ENCODE measurements around the gene RPS19. TPM values are rescaled to one million over a fixed set of nuclear protein-coding genes. Genes with fewer than 3 reads are reported as not detected.

RPS19 gene
- total and polyA plus RNA-seq, 2 experiments from 2014 or later, result 840 to 1,425 TPM

DNA sequence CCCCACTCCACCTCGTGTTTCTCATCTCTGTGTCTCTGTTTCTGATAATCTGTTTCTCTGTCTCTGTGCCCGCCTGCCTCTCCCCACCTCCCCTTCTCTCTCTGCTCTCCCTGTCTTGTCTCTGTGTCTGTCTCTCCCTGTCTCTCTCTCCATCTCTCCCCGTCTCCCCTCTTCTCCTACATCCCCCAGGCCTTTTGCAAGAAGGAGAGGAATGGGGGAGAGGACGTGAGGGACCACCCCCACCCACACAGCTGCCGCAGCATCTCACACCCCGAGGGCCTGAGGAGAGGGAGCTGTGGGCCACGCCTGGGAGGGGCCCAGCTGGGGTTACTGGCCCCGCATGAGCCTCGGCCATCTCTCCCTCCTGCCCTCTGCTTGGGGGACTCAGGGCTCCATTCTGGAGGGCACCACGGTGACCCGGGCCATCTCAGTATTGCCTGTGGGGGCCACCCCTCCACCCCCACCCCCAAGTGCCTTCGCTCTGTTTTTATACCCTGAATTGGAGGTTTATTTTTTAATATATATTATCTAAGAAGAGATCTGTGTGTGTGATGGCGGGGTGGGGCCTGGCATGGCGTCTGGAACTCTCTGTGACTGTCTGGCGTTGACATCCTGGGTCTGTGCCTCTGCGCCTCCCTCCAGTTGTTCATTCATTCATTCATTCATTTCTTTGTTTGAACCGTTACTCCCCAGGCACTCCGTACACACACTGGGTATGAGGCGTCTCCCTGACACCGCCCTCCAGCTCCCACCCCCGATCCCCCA is 47.0 kb downstream of the RPS19 start:
- H3K79me2 ChIP-seq, result no peaks in the 10 kb centered on the region
- no peak for DNase-seq (ENCODE audit: low spot score)
- no peak overlapping the region for H3K27ac ChIP-seq
- no peak overlapping the region for H3K4me2 ChIP-seq
- H4K20me1 ChIP-seq (ENCODE audit: insufficient read depth, poor library complexity, severe bottlenecking), result no peaks in the 10 kb centered on the region
- WGBS (ENCODE audit: low lambda C conversion rate, missing lambda C conversion rate), result 86% methylated on average over 20 of the region's 21 CpGs
- H3K4me1 ChIP-seq (ENCODE audit: insufficient read depth), result peaks cover 15% of the 10 kb centered on the region
- no peaks in the 10 kb centered on the region for H3K36me3 ChIP-seq (replicated peaks; ENCODE audit: insufficient read depth, low read depth)
- TF ChIP-seq EZH2phosphoT487 (IDR thresholded peaks at IDR 0.05; ENCODE audit: low read depth, severe bottlenecking, unreplicated experiment) (no peak), EZH2 (IDR thresholded peaks at IDR 0.05; ENCODE audit: borderline replicate concordance) (no peak)
- no peaks in the 10 kb centered on the region for H3K9me2 ChIP-seq (replicated peaks; ENCODE audit: insufficient read depth)
- no peak overlapping the region for H3K4me3 ChIP-seq
- peaks cover 17% of the 10 kb centered on the region for H3K27me3 ChIP-seq
- no peak overlapping the region for H2AFZ ChIP-seq
- H3K9me3 ChIP-seq (ENCODE audit: low read depth), result no peaks in the 10 kb centered on the region

DNA sequence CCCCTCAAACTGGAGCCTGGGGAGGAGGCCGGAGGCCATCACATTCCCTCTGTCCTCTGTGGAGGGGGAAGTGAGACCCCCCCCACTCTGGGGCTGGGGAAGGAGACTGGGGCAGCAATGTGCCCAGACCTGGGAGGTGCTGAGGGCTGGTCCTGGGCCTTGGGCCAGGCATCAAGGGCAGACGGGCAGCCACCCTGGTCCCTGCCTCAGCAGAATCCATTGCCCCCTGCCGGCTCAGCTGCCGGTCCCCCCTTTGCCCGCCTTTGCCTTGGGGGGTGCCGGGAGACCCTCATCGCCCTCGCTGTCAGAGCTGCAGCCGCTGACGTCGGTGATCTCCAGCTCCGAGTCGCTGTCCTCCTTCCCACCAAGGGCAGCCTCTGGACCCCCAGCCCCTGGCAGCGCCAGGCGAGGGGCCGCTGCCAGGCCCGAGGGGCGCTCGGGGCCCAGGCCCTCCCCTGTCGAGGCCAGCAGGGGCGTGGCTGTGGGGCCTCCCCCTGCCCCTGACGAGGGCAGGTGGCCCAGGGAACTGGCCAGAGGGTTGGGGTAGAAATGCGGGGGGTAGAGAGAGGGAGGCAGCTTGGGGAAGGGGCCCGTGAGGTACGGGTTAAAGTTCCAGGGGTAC is 48.0 kb downstream of the RPS19 start:
- DNase-seq (ENCODE audit: low spot score), result no peak
- 92% methylated on average over 24 of the region's 25 CpGs for WGBS (ENCODE audit: low lambda C conversion rate, missing lambda C conversion rate)
- TF ChIP-seq EZH2 (IDR thresholded peaks at IDR 0.05; ENCODE audit: borderline replicate concordance) (no peak), EZH2phosphoT487 (IDR thresholded peaks at IDR 0.05; ENCODE audit: low read depth, severe bottlenecking, unreplicated experiment) (no peak)
- TF ChIP-seq, protein P1, sequence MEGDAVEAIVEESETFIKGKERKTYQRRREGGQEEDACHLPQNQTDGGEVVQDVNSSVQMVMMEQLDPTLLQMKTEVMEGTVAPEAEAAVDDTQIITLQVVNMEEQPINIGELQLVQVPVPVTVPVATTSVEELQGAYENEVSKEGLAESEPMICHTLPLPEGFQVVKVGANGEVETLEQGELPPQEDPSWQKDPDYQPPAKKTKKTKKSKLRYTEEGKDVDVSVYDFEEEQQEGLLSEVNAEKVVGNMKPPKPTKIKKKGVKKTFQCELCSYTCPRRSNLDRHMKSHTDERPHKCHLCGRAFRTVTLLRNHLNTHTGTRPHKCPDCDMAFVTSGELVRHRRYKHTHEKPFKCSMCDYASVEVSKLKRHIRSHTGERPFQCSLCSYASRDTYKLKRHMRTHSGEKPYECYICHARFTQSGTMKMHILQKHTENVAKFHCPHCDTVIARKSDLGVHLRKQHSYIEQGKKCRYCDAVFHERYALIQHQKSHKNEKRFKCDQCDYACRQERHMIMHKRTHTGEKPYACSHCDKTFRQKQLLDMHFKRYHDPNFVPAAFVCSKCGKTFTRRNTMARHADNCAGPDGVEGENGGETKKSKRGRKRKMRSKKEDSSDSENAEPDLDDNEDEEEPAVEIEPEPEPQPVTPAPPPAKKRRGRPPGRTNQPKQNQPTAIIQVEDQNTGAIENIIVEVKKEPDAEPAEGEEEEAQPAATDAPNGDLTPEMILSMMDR (IDR thresholded peaks at IDR 0.05; ENCODE audit: poor library complexity), result no peak
- no peak overlapping the region for H3K4me3 ChIP-seq
- H3K9me3 ChIP-seq (ENCODE audit: low read depth), result no peaks in the 10 kb centered on the region
- H3K27ac ChIP-seq, result no peak overlapping the region
- H3K27me3 ChIP-seq, result peaks cover 26% of the 10 kb centered on the region
- no peaks in the 10 kb centered on the region for H4K20me1 ChIP-seq (ENCODE audit: insufficient read depth, poor library complexity, severe bottlenecking)
- no peaks in the 10 kb centered on the region for H3K9me2 ChIP-seq (replicated peaks; ENCODE audit: insufficient read depth)
- no peak overlapping the region for H2AFZ ChIP-seq
- no peaks in the 10 kb centered on the region for H3K79me2 ChIP-seq
- H3K36me3 ChIP-seq (replicated peaks; ENCODE audit: insufficient read depth, low read depth), result no peaks in the 10 kb centered on the region
- H3K4me2 ChIP-seq, result no peak overlapping the region
- peaks cover 15% of the 10 kb centered on the region for H3K4me1 ChIP-seq (ENCODE audit: insufficient read depth)

DNA sequence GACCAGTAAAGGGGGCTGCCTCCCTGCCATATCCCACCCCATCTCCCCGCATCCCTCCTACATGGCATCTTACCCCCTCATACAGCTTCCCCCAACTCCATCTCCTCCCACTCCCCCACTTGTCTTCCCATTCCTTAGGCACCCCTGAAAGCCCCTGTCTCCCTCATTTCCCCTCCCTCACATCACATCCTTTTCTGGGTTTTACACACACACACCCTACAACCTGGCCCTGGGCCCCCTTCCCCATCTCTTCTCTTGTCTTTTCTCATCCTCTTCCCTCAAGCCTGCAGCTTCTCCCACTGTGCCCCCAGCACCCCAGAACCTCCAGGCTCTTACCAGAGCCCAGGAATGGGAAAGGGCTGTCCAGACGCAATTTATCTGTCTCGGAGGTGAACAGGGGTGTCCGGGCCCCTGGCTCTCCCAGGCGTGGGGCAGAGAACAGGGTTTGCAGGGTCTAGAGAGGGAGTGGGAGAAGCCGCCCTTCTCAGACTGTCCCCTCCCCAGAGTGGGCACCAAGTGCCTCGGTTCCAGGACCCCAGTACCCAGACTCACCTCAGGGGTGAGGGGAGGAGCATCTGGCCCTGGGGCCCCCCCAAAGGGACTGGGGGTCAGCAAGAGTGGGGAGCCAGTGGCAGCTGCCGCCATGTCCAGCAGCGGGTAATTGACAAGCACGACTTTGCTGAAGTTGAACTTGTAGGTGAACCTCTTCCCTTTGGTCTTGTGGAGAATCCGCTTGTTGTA is 48.8 kb downstream of the RPS19 start:
- no peak overlapping the region for H3K4me3 ChIP-seq
- H3K4me2 ChIP-seq, result no peak overlapping the region
- 89% methylated on average over 10 of the region's 11 CpGs for WGBS (ENCODE audit: low lambda C conversion rate, missing lambda C conversion rate)
- H4K20me1 ChIP-seq (ENCODE audit: insufficient read depth, poor library complexity, severe bottlenecking), result no peaks in the 10 kb centered on the region
- no peak overlapping the region for H3K27ac ChIP-seq
- H3K9me3 ChIP-seq (ENCODE audit: low read depth), result no peaks in the 10 kb centered on the region
- no peaks in the 10 kb centered on the region for H3K79me2 ChIP-seq
- H3K27me3 ChIP-seq, result peaks cover 33% of the 10 kb centered on the region
- DNase-seq (ENCODE audit: low spot score), result no peak
- H3K9me2 ChIP-seq (replicated peaks; ENCODE audit: insufficient read depth), result no peaks in the 10 kb centered on the region
- H2AFZ ChIP-seq, result no peak overlapping the region
- H3K36me3 ChIP-seq (replicated peaks; ENCODE audit: insufficient read depth, low read depth), result no peaks in the 10 kb centered on the region
- TF ChIP-seq EZH2phosphoT487 (IDR thresholded peaks at IDR 0.05; ENCODE audit: low read depth, severe bottlenecking, unreplicated experiment), result no peak
- TF ChIP-seq EZH2 (IDR thresholded peaks at IDR 0.05; ENCODE audit: borderline replicate concordance), result no peak
- TF ChIP-seq, protein P1 (IDR thresholded peaks at IDR 0.05; ENCODE audit: poor library complexity), result no peak
- peaks cover 10% of the 10 kb centered on the region for H3K4me1 ChIP-seq (ENCODE audit: insufficient read depth)

Data from hepatocyte (in vitro differentiated cells).